ENCODE measurements around the gene TMEM147.

Gene TMEM147

DNA sequence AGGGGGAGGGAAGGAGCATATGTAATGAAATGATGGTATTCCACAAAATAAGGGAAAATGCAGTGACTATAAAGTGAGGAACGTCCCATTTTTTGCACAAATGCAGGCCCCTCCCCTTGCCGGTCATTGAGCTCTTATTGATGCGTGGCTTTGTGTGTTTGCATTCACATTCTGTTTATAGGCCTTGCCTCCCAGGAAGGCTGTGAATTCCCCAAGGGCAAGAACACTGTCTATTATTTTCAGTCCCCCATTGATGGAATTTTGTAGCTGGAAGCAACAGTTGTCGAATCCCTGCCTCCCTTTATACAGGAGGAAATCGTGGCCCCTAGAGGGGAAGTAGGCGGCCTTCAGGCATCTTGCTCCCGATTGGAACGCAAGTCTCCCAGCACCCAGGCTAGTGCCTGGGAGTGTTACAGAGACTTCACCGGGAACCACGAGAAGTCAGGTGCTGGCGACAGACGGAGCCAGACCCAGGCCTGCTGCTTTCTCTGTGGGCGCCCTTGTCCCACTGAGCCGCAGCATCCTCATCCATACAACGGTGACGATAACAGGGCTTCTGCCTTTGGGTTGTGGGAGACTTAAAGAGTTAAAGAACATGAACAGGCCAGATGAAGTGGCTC, 24.2 kb upstream of the TMEM147 start:
- DNase-seq, result no peak

DNA sequence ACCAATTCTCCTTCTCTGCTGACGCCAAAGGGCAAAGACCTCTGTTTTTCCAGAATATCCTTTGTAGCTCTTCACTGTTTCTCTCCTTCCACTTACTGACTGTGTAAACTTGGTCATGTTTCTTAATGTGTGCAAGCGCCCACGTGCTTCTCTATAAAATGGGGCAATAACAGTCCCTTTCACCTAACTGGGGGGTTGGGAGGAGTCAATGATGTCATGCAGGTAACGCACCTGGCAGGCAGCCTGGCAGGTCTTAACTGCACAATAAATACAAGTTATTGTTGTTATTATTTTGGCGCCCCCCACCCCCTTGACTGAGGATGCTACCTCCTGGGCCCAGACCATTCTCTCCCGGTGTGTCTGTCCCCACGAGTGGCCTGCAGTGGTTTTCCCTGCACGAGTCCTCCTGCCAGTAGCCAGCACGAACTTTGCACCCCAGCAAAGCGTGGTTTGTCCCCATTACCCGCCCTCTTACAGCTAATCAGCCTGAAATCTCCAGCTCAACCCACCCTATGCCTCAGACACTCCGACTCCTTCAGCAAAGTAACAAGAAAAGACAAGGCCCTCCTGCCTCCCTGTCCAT, 22.6 kb upstream of the TMEM147 start:
- DNase-seq, result no peak

DNA sequence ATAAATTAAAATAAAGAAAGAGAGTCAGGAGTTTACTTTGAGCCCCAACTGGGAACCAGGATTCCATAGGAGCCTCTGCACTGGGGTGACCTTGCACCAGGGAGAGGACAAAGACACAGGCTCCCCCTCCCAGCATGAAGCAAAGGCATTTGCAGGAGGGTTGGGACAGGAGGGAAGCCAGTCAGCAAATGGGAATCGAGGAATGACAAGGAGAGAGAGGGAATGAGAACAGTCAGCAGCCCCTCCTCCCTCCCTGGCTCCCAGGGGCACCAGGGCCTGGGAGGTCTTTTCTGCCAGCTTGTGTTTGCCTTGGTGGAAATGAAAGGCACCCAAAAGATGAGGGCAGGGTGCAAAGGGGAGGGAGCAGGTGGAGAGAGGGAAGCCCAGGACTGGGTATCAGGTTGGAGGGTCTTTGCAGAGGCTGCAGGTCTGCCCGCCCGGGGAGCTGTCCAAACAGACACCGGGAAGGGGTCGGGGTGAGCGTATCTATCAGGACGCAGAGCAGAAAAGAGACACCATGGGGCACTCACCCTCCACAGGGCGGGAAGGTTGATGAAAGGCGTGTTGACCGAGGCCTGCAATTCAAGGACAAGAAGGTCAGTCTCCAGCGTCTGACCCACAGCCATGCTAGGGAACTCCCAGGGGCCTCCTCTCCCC, 21.1 kb upstream of the TMEM147 start:
- DNase-seq, result no peak

DNA sequence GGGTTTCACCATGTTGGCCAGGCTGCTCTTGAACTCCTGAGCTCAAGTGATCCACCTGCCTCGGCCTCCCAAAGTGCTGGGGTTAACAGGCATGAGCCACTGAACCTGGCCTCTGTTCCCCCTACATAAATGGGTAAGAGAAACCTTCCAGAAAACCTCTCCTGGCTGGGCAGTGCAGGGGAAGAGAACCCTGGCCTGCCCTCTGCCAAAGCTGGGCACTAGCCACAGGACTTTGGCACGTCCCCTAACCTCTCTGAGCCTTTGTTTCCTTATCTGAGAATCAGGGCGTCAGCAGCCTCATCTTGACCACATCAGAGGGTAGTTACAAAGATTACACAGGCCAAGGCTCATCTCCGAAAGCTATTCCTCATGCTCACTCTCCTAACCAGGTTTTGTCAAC, 19.6 kb upstream of the TMEM147 start:
- DNase-seq, result no peak

DNA sequence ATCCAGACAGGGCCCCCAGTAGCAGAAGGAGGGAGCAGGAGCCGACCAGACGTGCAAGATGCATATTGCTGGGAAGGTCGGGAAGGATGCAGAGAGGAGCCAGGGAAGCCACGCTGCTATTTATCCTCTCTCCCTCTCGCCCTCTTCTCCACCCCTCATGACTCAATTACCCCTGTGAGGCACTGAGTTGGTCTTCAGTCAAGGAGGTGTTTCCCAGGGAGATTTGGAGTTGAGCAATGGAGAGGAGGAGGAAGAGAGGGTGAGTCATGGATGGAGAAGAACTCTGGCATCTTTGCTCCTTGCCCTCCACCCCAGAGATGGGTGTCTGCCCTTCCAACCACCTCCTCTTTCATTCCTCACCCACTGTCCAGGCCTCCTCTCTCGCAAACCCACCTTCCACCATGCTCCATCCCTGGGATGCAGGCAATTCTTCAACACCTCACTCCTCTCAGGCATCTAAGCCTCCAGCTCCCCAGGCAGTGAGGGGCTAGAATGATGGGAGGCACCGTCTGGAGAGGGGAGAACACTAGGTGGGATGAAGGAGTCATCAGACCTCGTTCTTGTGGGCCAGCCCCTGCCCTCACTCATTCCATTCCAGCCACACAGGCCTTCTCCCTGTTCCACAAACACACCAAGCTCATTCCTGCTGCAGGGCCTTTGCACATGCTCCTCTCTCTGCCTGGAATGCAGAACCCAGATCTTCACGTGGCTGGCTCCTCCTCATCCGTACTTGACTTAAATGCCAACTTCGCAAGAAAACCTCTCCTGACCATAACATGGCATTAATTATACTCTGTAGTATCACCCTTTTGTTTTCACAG, 17.0 kb upstream of the TMEM147 start, which contains the start of gene SBSN:
Gene SBSN, minus strand, starts transcription at position 94 of the 821 bp plus-strand sequence. Its CDS starts 30 bp downstream, at position 64.
- DNase-seq, result no peak

DNA sequence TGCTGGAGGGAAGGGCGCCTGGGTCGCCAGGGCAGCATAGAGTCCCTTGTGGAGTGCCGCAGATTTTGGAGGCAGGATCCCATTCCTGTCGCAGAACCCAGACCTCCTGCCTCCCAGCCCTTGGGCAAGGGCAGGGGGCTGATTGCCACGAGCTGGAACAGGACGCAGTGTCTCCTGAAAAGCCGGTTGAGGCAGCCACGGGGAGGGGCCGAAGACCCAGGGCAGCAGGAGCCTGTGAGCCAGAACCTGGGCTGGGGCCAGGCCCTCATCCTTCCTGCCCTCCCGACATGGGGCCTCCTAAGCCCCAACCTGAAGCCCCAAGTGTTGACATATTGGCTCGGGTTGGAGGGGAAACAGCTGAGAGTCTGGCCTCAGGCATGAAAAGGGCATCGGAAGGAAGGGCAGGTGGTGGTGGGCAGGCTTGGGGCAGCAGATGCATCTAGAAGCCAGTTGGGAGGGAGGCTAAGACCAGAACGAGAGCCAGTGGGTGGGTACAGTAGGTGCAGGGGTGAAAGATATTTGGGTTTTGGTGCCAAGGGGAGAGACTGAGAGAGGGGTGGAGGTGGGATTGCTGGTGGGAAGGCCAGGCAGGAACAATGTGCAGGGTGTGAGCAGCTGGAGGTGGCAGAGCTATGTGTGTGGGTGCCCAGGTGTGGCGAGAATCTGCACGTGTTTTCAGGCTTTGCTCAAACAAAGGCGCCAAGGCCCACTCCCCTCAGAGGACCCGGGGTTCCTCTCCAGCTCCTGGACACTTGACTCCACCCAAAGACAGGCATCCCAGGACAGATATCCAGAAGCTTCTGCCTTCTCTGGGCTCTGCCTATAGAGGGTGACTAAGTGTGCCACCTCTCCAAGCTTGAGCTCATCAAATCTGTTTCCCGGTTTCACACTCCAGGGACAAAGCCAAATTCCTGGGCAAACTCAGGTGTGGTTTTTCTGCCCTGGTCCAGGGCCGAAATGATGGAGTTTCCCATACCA, 15.9 kb upstream of the TMEM147 start:
- DNase-seq, result no peak

DNA sequence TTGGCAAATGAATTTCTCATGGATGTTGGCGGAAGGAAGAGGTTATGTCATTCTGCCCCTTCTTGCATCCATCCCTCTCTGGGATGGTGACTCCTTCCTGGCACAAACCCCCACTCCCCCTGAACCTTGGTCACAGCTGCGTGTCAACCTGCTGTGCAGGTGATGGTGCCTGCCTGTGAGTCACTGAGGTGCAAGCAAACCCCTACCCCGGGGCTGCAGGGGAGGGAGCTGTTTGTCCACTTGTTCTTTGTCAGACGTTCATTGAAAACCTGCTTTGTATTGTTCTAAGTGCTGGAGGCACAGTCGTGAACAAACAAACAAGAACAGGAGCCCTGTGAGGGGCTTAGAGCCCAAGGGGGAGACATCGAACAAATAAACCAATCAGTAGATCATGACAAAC, 14.1 kb upstream of the TMEM147 start:
- DNase-seq, result no peak

DNA sequence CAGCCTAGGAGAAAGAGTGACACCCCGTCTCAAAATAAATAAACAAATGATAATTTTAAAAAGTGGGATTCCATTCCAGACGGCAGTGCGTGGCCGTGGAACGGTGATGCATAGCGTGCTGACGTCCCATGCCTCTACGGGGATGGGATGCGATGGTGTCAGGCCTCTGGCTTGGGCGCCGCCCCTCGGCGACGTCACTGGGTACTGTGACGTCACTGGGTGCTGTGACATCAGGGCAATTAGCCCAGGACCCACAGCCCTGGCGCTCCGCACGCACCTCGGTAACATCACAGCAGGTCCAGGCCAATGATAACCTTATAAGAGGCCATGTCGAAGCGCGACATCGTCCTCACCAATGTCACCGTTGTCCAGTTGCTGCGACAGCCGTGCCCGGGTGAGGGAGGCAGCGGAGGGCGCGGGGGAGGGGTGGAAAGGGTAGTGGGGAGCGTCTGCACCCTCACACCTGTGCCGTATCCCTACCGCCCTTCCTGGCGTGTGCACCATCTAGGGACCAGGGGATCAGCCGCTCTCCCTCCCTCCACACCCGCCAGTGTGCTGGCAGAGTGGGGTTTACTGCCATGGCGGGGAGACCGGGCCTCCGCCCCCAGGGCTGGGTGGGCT, 12.1 kb upstream of the TMEM147 start, which contains the start of gene GAPDHS:
Gene GAPDHS, plus strand, starts transcription at position 256 of the 621 bp plus-strand sequence. Its CDS starts 72 bp downstream, at position 328.
- no peak for DNase-seq

DNA sequence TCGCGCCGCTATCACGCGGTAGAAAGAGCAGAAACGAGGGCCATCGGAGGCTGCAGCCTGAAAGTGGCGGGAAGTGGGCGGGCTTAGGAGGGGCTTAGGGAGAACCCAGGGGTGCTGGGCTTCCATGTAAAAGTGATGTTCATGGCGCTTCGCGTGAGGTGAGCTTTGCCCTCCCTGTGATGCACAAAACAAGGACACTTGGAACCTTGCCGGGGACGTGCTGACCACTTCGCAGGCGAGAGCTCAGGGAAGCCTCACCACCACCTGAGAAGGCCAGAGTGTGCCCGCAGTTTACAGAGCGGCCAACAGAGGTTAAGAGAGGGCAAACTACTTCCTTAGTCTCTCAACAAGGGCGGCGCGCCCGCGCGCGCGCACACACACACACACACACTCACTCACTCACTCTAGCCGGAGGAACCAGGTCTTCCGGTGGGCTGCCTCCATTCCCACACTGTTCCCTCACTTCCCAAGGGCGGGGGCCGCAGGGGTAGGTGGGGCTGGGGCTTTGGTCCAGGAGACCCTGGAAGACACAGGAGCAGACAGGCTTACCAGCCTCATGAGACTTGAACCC, 11.5 kb upstream of the TMEM147 start:
- peak in 1 of 2 donors; percentile 29 for DNase-seq

DNA sequence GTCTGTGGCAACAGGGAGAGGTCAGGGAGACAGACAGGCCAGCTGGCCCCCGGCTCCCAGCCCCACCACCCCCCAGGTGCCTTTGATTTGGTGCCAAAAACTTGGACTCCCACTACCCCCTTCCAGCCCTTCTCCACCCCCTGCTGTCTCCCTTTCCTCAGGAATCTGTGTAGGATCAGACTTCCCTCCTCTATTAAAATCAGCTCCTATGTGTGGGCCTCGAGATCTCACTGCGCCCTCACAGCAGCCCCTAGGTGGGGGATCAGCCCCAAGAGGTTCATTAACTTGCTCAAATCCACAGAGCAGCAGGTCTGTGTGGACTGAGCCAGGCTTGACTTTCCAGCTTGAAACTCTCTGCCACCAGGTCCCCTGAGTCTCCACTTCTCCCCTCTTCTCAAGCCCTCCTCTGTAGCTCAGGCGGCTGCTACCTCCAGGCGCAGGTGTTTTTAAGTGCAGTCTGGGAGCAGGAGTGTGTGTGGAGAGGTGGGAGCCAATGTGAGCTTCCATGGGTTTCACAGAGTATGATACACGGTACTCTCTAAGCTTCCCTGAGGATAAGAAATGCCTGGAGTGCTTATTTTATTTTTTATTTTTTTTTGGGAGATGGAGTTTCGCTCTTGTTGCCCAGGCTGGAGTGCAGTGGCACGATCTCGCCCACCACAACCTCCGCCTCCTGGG, 10.5 kb upstream of the TMEM147 start:
- DNase-seq, result no peak

DNA sequence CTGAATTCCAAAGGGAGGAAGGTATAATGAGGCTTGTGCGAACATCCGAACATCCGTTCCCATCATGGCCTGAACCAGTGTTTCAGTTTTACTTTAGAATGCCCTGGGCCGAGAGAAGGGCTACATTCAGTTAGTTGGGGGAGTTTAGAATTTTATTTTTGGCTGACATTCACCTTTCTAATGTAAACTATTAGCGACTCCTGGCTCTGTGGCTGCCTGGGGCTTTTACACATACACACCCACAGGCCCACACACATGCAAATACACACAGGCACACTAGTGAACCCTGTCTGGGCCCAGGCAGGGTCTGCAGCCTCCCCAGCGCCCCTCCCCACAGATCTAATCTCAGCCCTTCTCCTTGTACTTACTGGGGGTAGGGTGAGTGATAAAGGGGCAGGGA, 6.1 kb upstream of the TMEM147 start:
- no peak for DNase-seq

DNA sequence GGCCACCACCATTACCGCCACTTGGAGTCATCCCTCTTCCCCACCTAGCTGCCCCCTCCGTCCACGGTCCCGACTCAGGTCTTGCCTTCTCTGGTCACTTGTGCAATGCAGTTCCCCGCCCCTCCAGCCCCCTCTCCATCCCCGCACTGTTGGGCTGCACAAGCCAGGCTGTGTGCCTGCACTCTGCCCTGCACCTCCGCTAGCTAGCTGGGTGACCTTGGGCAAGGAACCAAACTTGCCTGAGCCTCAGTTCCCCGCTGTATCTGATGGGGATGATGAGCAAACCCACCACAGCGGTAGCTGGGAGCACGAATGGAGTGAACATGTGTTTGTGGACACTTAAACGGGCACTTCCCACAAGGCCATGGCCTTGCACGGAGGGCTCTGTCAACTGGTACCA, 5.6 kb upstream of the TMEM147 start:
- DNase-seq, result no peak

DNA sequence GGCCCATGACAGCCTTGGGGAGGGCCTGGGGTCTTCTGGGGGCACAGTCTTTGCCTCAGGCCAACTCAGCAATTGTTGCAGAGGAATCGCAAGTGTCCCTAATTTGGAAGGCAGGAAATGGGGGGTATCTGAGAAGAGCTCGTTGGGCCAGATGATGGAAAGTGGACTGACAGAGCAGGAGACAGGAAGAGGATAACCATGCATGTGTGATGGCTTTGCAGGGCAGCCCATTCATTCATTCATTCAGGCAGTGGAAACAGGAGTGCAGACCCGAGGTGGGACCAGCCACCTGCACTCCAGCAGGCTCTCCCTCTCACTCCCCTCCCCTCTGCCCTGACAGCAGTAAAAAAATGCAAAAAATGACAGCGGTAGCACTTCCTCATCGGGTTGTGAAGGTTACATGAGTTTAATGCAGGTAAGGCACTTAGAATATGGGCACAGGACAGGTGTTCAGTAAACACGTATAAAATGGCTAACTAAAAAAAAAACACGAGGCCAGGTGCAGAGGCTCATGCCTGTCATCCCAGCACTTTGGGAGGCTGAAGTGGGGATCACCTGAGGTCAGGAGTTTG, 5.0 kb upstream of the TMEM147 start:
- no peak for DNase-seq

DNA sequence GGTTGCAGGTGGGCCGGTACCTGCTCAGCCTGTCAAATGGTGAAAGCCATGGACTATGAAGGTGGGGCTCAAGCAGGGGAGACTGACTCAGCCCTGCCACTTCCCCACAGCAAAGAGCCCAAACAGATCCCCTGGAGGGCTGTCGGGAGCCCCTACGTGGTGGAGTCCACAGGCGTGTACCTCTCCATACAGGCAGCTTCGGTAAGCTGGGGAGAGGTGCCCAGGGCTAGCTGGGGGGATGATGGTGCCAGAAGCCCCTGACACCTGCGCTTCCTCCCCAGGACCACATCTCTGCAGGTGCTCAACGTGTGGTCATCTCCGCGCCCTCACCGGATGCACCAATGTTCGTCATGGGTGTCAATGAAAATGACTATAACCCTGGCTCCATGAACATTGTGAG, 3.2 kb upstream of the TMEM147 start:
- DNase-seq, result no peak

DNA sequence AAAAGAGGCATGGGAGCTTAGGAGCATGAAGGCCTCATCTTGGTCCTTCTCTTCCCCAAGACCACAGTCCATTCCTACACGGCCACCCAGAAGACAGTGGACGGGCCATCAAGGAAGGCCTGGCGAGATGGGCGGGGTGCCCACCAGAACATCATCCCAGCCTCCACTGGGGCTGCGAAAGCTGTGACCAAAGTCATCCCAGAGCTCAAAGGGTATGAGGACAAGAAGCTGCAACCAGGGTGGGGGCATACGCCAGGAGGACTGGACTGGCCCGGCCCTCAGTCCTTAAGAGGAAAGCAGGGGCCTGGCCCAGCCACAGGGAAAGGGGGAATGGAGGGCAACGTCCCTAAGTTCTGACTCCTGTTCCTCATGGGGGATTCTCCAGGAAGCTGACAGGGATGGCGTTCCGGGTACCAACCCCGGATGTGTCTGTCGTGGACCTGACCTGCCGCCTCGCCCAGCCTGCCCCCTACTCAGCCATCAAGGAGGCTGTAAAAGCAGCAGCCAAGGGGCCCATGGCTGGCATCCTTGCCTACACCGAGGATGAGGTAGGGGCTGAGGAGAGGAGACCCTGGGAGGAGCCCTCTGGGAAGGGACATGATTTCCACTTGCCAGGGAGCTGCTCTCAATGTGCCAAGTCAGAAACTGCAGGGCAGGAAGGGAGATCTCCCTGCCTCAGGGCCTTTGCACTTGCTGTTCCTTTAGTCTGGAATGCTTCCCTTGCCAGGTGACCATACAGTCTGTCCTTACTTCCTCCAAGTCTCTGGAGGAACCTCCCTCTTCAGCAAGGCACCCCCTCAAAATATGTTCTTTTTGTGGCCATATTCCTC, 1.9 kb upstream of the TMEM147 start:
- no peak for DNase-seq

DNA sequence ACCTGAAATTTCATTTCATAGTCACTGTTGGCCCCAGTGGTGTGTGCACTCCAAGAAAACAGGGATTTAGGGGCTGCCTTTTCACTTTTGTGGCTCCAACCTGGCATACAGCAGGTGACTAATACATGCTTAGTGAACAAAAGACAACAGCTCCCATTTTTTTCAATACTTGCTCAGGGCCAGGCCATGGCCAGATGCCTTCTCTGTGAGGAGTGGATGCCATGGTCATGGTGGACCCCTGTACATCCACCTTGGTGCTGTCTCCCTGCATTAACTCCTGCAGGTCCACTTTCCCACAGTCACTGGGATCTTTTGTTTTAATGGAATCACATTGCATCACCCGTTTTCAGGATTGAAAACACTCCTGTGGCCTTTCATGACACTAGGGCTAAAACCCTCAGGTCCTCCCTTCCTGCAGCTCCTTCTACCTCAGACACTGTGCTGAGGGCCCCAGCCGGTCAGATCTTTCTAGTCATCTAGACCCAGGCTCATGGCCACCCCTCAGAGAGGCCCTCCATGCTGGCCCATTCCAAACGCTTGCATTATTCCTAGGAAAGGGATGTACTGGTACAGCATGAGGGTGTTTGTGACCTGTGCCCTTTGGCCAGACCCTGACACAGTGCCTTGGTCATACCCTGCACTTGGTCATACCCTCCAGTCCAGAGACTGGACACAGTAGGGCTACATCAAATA, 1.2 kb upstream of the TMEM147 start:
- DNase-seq, result no peak

DNA sequence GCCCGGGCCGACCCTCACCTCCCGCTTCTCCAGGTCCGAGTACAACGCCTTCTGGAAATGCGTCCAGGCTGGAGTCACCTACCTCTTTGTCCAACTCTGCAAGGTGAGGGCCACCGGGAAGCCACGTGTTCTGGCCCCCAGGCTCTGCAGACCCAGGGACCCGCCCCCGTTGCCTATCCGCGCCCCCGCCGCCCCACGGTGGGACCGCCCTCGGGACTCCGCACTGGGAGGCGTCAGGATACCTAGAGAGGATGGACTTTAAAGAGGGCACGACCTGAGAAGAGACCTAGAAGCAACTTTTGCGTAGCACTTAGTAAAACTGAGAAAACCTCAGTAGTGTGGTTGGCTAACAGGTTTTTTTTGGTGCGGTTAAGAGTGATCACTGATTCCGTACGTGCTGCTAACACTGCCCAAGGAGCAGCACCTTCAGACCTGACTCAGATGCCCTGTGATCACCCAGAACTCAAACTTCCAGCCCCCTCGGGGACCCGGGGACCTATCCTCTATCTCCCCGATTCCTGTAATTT, 492 bp downstream of the TMEM147 start:
- DNase-seq, result peak; percentile 59 to 60

DNA sequence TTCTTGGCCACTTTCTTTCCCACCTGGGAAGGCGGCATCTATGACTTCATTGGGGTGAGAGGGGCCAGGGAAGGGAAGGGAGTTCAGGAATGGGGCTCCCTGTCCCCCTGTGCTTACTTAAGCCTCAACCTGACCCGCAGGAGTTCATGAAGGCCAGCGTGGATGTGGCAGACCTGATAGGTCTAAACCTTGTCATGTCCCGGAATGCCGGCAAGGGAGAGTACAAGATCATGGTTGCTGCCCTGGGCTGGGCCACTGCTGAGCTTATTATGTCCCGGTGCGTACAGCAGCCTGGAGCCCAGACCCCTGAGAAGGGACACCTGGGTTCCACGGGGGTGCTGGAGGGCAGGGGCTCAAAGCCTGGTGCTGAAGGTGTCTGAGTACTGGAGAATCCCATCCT, 1.1 kb downstream of the TMEM147 start:
- DNase-seq, result no peak
